Activated CD4-positive, alpha-beta T cell treated with anti-CD3 and anti-CD28 coated beads for 4 hours (primary cell): ENCODE data around the gene ASB7.
"Not testable (repeated sequence)": the region's sequence is repeated elsewhere in the genome, so short reads cannot be mapped to it uniquely, and the experiment has no call there.

Experiments
- DNase-seq, 2 donors: peaks; one replicate each; pipeline ENCODE4 v3.0.0-alpha.2; 2020

ASB7 gene

GRCh38 chr15:100602064-100602822 is at the start of gene ASB7, which contains the start of gene LINS1:
Gene ASB7 (plus strand): TSS chr15:100602589. CDS start chr15:100612217, 9,628 bp downstream.
Gene LINS1 (minus strand): TSS chr15:100602184. CDS start chr15:100580842, 21,342 bp downstream.
- peak; percentile 100 for DNase-seq

- DNase-seq, result no peak
Observed at GRCh38 chr15:100553468-100553867, 48.9 kb upstream of the ASB7 start.

GRCh38 chr15:100558771-100559254 is 43.6 kb upstream of the ASB7 start:
- no peak for DNase-seq

- DNase-seq, result no peak
Observed at GRCh38 chr15:100559330-100559729, 43.1 kb upstream of the ASB7 start.

- DNase-seq, result no peak
Observed at GRCh38 chr15:100560323-100560722, 42.1 kb upstream of the ASB7 start.

GRCh38 chr15:100565591-100565990 is 36.8 kb upstream of the ASB7 start:
- DNase-seq, result no peak

GRCh38 chr15:100566850-100567628 is 35.4 kb upstream of the ASB7 start:
- no peak for DNase-seq

GRCh38 chr15:100569391-100569790 is 33.0 kb upstream of the ASB7 start:
- no peak for DNase-seq

GRCh38 chr15:100570275-100570674 is 32.1 kb upstream of the ASB7 start:
- no peak for DNase-seq

- DNase-seq, result no peak
Observed at GRCh38 chr15:100570735-100571313, 31.6 kb upstream of the ASB7 start.

GRCh38 chr15:100571592-100572167 is 30.7 kb upstream of the ASB7 start:
- DNase-seq, result no peak

GRCh38 chr15:100572362-100572983 is 29.9 kb upstream of the ASB7 start:
- DNase-seq, result no peak

- no peak for DNase-seq
Observed at GRCh38 chr15:100573526-100573925, 28.9 kb upstream of the ASB7 start.

- no peak for DNase-seq
Observed at GRCh38 chr15:100580414-100580813, 22.0 kb upstream of the ASB7 start.

GRCh38 chr15:100588638-100589242 is 13.6 kb upstream of the ASB7 start:
- no peak for DNase-seq

- not testable (repeated sequence) for DNase-seq
Observed at GRCh38 chr15:100591163-100591562, 11.2 kb upstream of the ASB7 start.

- DNase-seq, result no peak
Observed at GRCh38 chr15:100591835-100592234, 10.6 kb upstream of the ASB7 start.

- DNase-seq, result no peak
Observed at GRCh38 chr15:100592898-100593297, 9.5 kb upstream of the ASB7 start.

- DNase-seq, result no peak
Observed at GRCh38 chr15:100593431-100593830, 9.0 kb upstream of the ASB7 start.

- no peak for DNase-seq
Observed at GRCh38 chr15:100595964-100596363, 6.4 kb upstream of the ASB7 start.

GRCh38 chr15:100596792-100597191 is 5.6 kb upstream of the ASB7 start:
- DNase-seq, result peak; percentile 93 to 98

- DNase-seq, result no peak
Observed at GRCh38 chr15:100597862-100598261, 4.5 kb upstream of the ASB7 start.
